Muscle layer of duodenum (tissue), 2 donors: ENCODE measurements around the gene GPR137C.
A peak's percentile ranks its signal among the peaks of the same experiment; 100 is the strongest.
"Not testable (repeated sequence)": the region's sequence is repeated elsewhere in the genome, so short reads cannot be mapped to it uniquely, and the experiment has no call there.

ENCODE experiments used
- H3K27ac ChIP-seq: one replicate; pipeline ENCODE4 v1.7.0; 2013; ENCODE audit warnings: mild to moderate bottlenecking, low read length
- H3K27me3 ChIP-seq: one replicate; pipeline ENCODE4 v1.7.0; 2013; ENCODE audit warnings: low read depth, mild to moderate bottlenecking, control low read depth, low read length
- H3K36me3 ChIP-seq, 2 donors: one replicate each; pipeline ENCODE4 v1.7.0; 2013; ENCODE audit warnings: low read length in 2 of 2, control low read depth in 1 of 2, mild to moderate bottlenecking in 1 of 2; ENCODE audit not compliant: insufficient read depth in 2 of 2, control insufficient read depth in 1 of 2
- H3K4me1 ChIP-seq, 2 donors: one replicate each; pipeline ENCODE4 v1.7.0; 2013; ENCODE audit warnings: low read length in 2 of 2, mild to moderate bottlenecking in 2 of 2, control low read depth in 1 of 2, moderate library complexity in 1 of 2; ENCODE audit not compliant: insufficient read depth in 2 of 2, control insufficient read depth in 1 of 2
- H3K4me3 ChIP-seq, 2 donors: one replicate each; pipeline ENCODE4 v1.7.0; 2013; ENCODE audit warnings: low read length in 2 of 2, low read depth in 1 of 2, mild to moderate bottlenecking in 1 of 2
- H3K9me3 ChIP-seq, 2 donors: one replicate each; pipeline ENCODE4 v1.7.0; 2013; ENCODE audit warnings: low read length in 2 of 2, control low read depth in 1 of 2, mild to moderate bottlenecking in 1 of 2; ENCODE audit not compliant: control insufficient read depth in 1 of 2
- donor health status: healthy.

The GPR137C gene

GRCh38 chr14:52546318-52546670, 6.3 kb upstream of the GPR137C start:
- no peak overlapping the region for H3K4me3 ChIP-seq
- no peaks in the 10 kb centered on the region for H3K36me3 ChIP-seq
- no peak overlapping the region for H3K27ac ChIP-seq

DNA sequence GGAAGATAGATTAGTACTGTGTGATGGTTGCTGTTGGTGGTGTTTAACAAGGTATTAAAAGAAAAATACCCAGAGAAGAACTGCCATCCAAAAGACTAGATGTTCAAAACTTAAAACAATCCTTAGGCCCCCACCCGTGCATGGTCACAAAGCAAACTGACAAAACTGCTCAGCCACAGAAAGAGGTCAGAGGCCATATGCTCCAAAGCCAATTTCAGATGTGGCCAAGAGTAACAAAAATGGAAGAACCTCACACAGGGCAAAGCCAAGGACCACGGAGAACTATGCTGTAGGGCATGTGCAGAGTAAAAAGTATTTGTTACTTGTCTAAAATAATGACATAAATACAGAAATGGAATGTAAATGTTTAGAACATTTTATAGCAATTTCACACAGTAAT, 5.6 kb upstream of the GPR137C start:
- H3K4me1 ChIP-seq = peaks cover 0 to 11% of the 10 kb centered on the region in 2 donors
- no peaks in the 10 kb centered on the region for H3K36me3 ChIP-seq
- no peaks in the 10 kb centered on the region for H3K9me3 ChIP-seq
- no peak overlapping the region for H3K27ac ChIP-seq
- H3K4me3 ChIP-seq = no peak overlapping the region
- no peaks in the 10 kb centered on the region for H3K27me3 ChIP-seq

More at GRCh38 chr14:52546318-52546670, 6.3 kb upstream of the GPR137C start:
- Histone ChIP-seq H3K4me1 (peaks cover 0 to 9% of the 10 kb centered on the region in 2 donors), H3K9me3 (no peaks in the 10 kb centered on the region), H3K27me3 (no peaks in the 10 kb centered on the region)

DNA sequence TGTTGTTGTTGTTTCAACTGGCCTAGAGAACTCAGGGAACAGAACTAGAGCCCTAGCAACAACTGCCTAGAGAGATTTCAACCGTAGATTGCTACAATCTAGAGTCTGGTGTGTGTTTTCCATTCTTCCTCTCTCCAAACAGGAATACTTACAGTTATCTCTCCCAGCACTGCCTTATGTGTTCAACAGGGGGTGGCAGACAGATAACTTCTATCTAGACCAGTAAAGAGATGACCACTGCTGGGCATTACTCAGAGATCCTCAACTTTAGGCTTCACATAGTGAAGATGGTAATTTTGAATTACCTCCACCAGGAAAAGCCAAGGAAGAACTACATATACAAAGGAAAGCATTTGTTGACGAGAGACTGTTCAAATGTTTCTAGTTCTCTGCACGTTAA, 5.1 kb upstream of the GPR137C start:
- no peaks in the 10 kb centered on the region for H3K27me3 ChIP-seq
- H3K27ac ChIP-seq = no peak overlapping the region
- peaks cover 0 to 11% of the 10 kb centered on the region in 2 donors for H3K4me1 ChIP-seq
- H3K4me3 ChIP-seq = no peak overlapping the region
- H3K36me3 ChIP-seq = no peaks in the 10 kb centered on the region
- no peaks in the 10 kb centered on the region for H3K9me3 ChIP-seq

DNA sequence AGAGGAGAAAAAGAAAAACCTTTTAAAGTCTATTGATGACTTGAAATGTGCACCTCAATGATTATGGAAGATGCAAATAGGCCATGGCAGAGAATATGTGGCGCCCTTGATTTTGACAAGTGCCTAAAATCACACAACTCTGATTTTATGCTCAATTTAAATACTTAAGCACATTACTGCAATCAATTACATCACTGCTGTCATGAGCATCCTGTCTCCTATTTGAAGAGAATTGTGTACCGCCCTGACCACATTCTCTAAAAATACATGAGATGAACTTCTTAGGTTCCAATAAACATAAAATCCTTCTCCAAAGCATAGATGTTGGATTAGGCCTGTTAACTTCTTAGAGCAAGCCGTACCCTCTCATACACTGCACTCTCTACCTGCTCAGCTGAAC, 2.0 kb upstream of the GPR137C start:
- H3K9me3 ChIP-seq = no peaks in the 10 kb centered on the region
- H3K27ac ChIP-seq = no peak overlapping the region
- H3K4me3 ChIP-seq = no peak overlapping the region
- H3K36me3 ChIP-seq = no peaks in the 10 kb centered on the region
- peaks cover 6 to 20% of the 10 kb centered on the region in 2 donors for H3K4me1 ChIP-seq
- no peaks in the 10 kb centered on the region for H3K27me3 ChIP-seq

DNA sequence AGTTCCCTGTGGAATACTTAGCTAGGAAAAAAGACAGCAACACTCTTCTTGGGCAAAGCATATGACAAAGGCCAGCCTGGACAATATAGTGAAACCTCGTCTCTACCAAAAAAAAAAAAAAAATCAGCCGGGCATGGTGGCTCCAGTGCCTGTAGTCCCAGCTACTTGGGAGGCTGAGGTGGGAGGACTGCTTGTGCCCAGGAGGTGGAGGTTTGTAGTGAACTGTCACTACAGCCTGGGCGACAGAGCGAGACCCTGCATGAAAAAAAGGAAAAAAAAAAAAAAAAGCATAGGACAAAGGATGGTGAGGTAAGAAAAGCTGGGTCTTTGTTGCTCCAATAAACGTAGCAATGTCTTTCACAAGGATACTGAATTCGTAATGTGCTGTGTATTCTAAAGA, 1.4 kb upstream of the GPR137C start:
- Histone ChIP-seq H3K9me3 (no peaks in the 10 kb centered on the region), H3K27me3 (no peaks in the 10 kb centered on the region), H3K27ac (peak overlapping the region; percentile 77), H3K4me1 (peaks cover 6 to 20% of the 10 kb centered on the region in 2 donors), H3K36me3 (no peaks in the 10 kb centered on the region), H3K4me3 (peak overlapping the region; percentile 90 to 92)

- Histone ChIP-seq H3K4me3 (peak overlapping the region; percentile 90 to 92), H3K4me1 (peaks cover 6 to 20% of the 10 kb centered on the region in 2 donors), H3K36me3 (no peaks in the 10 kb centered on the region), H3K27me3 (no peaks in the 10 kb centered on the region), H3K27ac (peak overlapping the region; percentile 77), H3K9me3 (no peaks in the 10 kb centered on the region)
Measured at GRCh38 chr14:52551696-52552062, 957 bp upstream of the GPR137C start.

- peaks cover 0 to under 1% of the 10 kb centered on the region in 2 donors for H3K9me3 ChIP-seq
- H3K4me1 ChIP-seq = peaks cover 6 to 20% of the 10 kb centered on the region in 2 donors
- no peak overlapping the region for H3K27ac ChIP-seq
- peak overlapping the region; percentile 72 to 92 for H3K4me3 ChIP-seq
- no peaks in the 10 kb centered on the region for H3K36me3 ChIP-seq
- no peaks in the 10 kb centered on the region for H3K27me3 ChIP-seq
Measured at GRCh38 chr14:52553002-52553670, 500 bp downstream of the GPR137C start.

DNA sequence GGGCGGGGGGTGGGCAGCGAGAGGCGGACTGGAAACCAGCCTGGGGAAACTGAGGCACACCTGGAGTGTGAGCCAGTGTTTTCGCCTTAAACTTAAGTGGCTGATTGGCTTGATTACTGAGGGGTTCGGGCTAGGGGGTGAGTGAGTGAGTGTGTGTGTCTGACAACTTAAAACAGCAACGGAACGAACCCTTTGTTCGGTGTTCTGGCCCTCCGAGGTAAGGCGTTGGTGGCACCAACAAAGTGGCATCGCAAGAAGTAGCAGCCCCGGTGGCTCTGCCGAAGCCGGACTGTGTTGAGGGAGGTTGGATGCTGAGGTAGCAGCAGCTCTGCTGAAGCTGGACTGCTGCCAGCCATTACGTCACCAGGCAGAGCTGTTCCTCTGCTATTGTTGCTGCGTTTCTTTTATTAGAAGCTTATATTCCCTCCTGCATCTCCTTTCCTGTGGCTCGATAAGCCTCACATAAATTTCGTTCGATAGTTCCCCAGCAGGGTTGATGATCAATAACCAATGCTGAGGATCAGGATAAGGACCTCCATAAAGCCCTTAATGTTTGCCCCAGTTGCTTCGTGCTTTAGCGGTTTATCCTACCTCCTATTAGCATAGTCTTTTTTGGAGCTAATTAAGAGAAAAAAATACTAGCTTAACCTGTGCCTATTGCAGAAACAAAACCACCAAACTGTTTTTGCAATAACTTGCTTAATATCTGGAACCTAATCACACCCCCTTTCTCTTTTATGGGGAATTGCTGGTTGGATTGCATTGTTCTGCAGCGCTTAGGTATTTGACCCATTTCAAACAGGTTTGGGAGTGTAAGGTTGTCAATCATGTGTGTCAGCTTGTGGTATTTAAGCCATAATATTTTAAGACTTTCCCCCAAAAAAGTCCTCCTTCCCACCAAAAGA, 1.3 kb downstream of the GPR137C start:
- H3K27ac ChIP-seq = no peak overlapping the region
- H3K4me1 ChIP-seq = peaks cover 6 to 20% of the 10 kb centered on the region in 2 donors

GRCh38 chr14:52558688-52559087, 6.1 kb downstream of the GPR137C start:
- no peaks in the 10 kb centered on the region for H3K36me3 ChIP-seq
- H3K4me1 ChIP-seq = peaks cover 5 to 6% of the 10 kb centered on the region in 2 donors
- H3K4me3 ChIP-seq = no peak overlapping the region
- peaks cover 0 to 3% of the 10 kb centered on the region in 2 donors for H3K9me3 ChIP-seq
- no peaks in the 10 kb centered on the region for H3K27me3 ChIP-seq
- no peak overlapping the region for H3K27ac ChIP-seq

More for the DNA sequence above, 1.3 kb downstream of the GPR137C start:
- H3K36me3 ChIP-seq = no peaks in the 10 kb centered on the region
- peak overlapping the region; percentile 72 to 92 for H3K4me3 ChIP-seq
- peaks cover 0 to 3% of the 10 kb centered on the region in 2 donors for H3K9me3 ChIP-seq
- no peaks in the 10 kb centered on the region for H3K27me3 ChIP-seq

- H3K9me3 ChIP-seq = peaks cover 0 to 3% of the 10 kb centered on the region in 2 donors
- no peaks in the 10 kb centered on the region for H3K27me3 ChIP-seq
- no peak overlapping the region for H3K27ac ChIP-seq
- H3K36me3 ChIP-seq = no peaks in the 10 kb centered on the region
- no peaks in the 10 kb centered on the region for H3K4me1 ChIP-seq
- no peak overlapping the region for H3K4me3 ChIP-seq
Measured at GRCh38 chr14:52563120-52563519, 10.5 kb downstream of the GPR137C start.

GRCh38 chr14:52568454-52568853, 15.8 kb downstream of the GPR137C start:
- H3K4me1 ChIP-seq, H3K27ac ChIP-seq, H3K27me3 ChIP-seq, H3K36me3 ChIP-seq, H3K4me3 ChIP-seq: not testable (repeated sequence)
- H3K9me3 ChIP-seq = peaks cover 0 to 19% of the 10 kb centered on the region in 2 donors
